Left ventricle myocardium inferior (tissue), 1 donor: ENCODE results near the gene STK25. TPM values are rescaled to one million over a fixed set of nuclear protein-coding genes. Genes with fewer than 3 reads are reported as not detected.

Experiments
- DNase-seq: peaks from one replicate; pipeline ENCODE4 v3.0.0-alpha.2; 2020
- H3K27ac ChIP-seq: fragments of 200-600 bp; replicated peaks from 2 replicates; pipeline ENCODE4 v1.8.0; 2021
- H3K27me3 ChIP-seq: fragments of 200-600 bp; 2 replicates; pipeline ENCODE4 v1.8.0; 2021; ENCODE audit warnings: low read depth
- H3K36me3 ChIP-seq: fragments of 200-600 bp; 2 replicates; pipeline ENCODE4 v1.8.0; 2021
- H3K4me1 ChIP-seq: fragments of 200-600 bp; 2 replicates; pipeline ENCODE4 v1.8.0; 2021
- H3K4me3 ChIP-seq: fragments of 200-600 bp; 2 replicates; pipeline ENCODE4 v1.8.0; 2021; ENCODE audit warnings: mild to moderate bottlenecking, moderate library complexity
- H3K9me3 ChIP-seq: fragments of 200-600 bp; replicated peaks from 2 replicates; pipeline ENCODE4 v1.8.0; 2021
- intact Hi-C: fragments of 100-400 bp; cut with micrococcal nuclease; formaldehyde crosslinking; loops from one replicate; pipeline ENCODE4 v1.11.0; 2022
- total RNA-seq: library from RNA; stranded (reverse); fragmentation: NEBNext Ultra II Directional; extraction: Animal tissue kit (Norgen Biotek cat#: 25700); gene quantifications from one replicate; pipeline ENCODE4 v1.2.1, GENCODE V29; 2021
- TF ChIP-seq, protein P1 (sequence below): fragments of 200-600 bp; IDR thresholded peaks from 2 replicates; pipeline ENCODE4 v1.8.0; 2021; ENCODE audit warnings: antibody characterized with exemption, mild to moderate bottlenecking, borderline replicate concordance
- donor health status: DM: no; HTN: yes; CAD: no; lungs with severe emphysema.

STK25 gene
- total RNA-seq, 1 donor from 2014 or later = 89.1 TPM

DNA sequence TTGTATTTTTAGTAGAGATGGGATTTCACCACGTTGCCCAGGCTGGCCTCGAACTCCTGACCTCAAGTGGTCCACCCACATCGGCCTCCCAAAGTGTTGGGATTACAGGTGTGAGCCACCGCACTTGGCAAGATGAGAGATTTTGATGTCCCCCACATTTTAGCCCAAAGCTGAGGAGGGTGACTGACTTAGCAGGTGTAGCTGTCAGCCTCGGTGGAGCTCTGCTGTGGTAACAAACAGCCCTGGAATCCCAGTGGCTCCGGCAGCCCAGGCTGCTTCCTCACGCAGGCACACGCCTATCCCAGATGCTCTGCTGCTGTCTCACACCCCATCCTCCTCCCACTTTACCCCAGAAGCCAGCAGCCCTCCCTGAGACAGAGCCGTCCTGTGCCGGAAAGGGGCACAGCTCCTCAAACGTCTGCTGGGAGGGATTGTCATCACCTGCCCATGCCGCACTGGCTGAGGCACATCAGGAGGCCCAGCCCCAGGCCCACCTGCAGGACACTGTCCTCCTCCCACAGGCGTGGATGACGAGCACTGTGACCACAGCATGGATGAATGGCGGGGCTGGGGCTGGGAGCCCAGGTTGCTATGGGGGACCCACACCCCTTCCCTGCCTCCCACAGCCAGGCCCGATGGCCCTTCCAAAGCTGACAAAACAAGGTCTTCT lies 39.5 kb upstream of the STK25 start:
- Histone ChIP-seq H3K36me3 (no peaks in the 10 kb centered on the region), H3K27ac (no peak overlapping the region), H3K27me3 (peaks cover 32% of the 10 kb centered on the region), H3K4me3 (no peak overlapping the region), H3K4me1 (peaks cover 29% of the 10 kb centered on the region), H3K9me3 (no peaks in the 10 kb centered on the region)
- TF ChIP-seq, protein P1, sequence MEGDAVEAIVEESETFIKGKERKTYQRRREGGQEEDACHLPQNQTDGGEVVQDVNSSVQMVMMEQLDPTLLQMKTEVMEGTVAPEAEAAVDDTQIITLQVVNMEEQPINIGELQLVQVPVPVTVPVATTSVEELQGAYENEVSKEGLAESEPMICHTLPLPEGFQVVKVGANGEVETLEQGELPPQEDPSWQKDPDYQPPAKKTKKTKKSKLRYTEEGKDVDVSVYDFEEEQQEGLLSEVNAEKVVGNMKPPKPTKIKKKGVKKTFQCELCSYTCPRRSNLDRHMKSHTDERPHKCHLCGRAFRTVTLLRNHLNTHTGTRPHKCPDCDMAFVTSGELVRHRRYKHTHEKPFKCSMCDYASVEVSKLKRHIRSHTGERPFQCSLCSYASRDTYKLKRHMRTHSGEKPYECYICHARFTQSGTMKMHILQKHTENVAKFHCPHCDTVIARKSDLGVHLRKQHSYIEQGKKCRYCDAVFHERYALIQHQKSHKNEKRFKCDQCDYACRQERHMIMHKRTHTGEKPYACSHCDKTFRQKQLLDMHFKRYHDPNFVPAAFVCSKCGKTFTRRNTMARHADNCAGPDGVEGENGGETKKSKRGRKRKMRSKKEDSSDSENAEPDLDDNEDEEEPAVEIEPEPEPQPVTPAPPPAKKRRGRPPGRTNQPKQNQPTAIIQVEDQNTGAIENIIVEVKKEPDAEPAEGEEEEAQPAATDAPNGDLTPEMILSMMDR = no peak
- intact Hi-C loops = no loop called here
- no peak for DNase-seq

DNA sequence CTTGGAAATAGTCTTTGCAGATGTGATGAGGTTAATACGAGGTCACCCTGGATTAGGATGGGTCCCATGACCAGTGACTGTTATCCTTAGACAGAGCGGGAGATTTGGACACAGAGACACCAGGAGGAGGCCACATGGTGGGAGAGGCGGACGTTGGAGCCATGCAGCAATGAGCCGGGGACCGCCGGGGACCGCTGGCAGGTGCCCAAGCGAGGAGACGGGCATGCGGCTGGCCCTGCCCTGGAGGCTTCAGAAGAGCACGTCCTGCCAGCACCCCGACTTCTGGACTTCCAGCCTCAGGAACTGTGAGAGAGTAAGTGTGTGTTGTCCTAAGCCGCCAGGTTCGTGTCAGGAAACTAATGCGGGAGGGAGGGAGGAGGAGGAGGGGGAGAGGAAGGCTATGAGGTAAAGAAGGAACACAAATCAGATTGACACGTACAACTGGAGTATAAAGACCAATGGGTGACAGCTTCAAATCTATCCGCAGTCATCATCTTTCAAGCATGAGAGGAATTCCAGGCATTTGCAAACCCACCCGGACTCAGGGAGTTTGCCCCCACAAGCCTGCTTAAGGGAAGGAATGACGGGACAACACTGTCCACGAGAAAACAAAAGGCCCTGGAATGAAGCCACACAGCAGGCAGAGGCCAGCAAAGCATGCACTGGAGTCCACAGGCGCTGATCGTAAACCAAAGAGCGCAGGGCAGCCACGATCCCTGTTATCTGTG lies 38.6 kb upstream of the STK25 start:
- no peak for DNase-seq

DNA sequence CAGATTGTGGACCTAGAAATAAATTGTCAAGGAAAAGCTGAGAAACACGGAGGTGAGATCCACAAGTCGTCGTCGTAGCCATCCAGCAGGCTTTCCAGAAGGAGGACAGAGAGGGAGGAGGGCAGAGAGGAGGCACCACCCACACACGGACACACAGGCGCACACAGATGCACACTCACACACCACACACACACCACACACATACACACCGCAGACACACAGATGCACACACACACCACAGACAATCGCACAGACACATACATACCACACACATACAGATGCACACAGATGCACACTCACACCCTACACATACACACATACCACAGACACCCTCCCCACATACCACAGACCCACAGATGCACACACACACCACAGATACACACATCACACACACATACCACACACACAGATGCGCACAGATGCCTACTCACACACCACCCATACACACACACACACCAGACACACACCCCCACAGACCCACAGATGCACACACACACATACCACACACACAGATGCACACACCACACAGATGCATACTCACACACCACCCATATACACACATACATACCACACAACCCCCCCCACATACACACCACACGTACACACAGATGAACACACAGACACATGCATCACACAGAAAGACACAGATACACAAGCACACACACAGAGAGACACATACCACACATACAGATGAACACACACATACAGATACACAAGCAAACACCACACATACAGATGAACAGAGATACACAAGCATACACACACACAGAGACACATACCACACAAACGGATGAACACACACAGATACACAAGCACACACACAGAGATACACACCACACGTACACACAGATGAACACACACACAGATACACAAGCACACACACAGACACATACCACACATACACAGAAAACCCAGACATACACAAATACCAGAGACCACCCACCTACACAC lies 37.4 kb upstream of the STK25 start:
- intact Hi-C loops = no loop called here
- Histone ChIP-seq H3K36me3 (no peaks in the 10 kb centered on the region), H3K4me1 (peaks cover 35% of the 10 kb centered on the region), H3K27ac (no peak overlapping the region), H3K9me3 (no peaks in the 10 kb centered on the region), H3K4me3 (no peak overlapping the region), H3K27me3 (peaks cover 52% of the 10 kb centered on the region)
- no peak for DNase-seq
- TF ChIP-seq, protein P1 = no peak

More for the DNA sequence above, 38.6 kb upstream of the STK25 start:
- Histone ChIP-seq H3K27ac (no peak overlapping the region), H3K36me3 (no peaks in the 10 kb centered on the region), H3K4me3 (no peak overlapping the region), H3K9me3 (no peaks in the 10 kb centered on the region), H3K27me3 (peaks cover 41% of the 10 kb centered on the region), H3K4me1 (peaks cover 31% of the 10 kb centered on the region)
- intact Hi-C loops = no loop called here
- TF ChIP-seq, protein P1 = no peak

DNA sequence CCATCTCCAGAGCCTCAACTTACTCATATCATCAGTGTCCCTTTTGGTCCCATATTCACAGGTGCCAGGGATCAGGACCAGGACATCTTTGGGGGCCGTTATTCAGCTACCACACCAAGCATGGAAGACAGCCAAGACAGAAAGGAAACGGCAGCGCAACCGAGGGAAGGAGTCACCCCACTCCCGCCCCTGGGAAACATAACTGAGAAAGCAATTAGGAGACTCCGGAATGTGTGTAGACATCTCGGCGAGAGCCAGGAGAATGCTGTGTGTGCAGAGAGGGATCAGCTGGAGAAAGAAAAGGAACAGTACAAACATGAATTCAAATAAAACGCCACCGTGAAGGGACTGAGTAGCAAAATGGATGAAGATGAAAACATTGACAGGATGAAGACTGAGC lies 36.7 kb upstream of the STK25 start:
- H3K9me3 ChIP-seq = no peaks in the 10 kb centered on the region
- peaks cover 42% of the 10 kb centered on the region for H3K4me1 ChIP-seq
- no peak overlapping the region for H3K4me3 ChIP-seq
- no peaks in the 10 kb centered on the region for H3K36me3 ChIP-seq
- TF ChIP-seq, protein P1 = no peak
- no peak overlapping the region for H3K27ac ChIP-seq
- intact Hi-C loops = no loop called here
- peaks cover 53% of the 10 kb centered on the region for H3K27me3 ChIP-seq
- DNase-seq = no peak

- H3K4me1 ChIP-seq = peaks cover 40% of the 10 kb centered on the region
- no peaks in the 10 kb centered on the region for H3K36me3 ChIP-seq
- intact Hi-C loops = no loop called here
- H3K4me3 ChIP-seq = peak overlapping the region; percentile 61
- H3K9me3 ChIP-seq = no peaks in the 10 kb centered on the region
- DNase-seq = no peak
- TF ChIP-seq, protein P1 = no peak
- H3K27ac ChIP-seq = no peak overlapping the region
- H3K27me3 ChIP-seq = peaks cover 43% of the 10 kb centered on the region
These were observed 33.9 kb upstream of the STK25 start for GRCh38 chr2:241542278-241542605.
